Measurements from ENCODE around the gene PTMS.

Gene PTMS

DNA sequence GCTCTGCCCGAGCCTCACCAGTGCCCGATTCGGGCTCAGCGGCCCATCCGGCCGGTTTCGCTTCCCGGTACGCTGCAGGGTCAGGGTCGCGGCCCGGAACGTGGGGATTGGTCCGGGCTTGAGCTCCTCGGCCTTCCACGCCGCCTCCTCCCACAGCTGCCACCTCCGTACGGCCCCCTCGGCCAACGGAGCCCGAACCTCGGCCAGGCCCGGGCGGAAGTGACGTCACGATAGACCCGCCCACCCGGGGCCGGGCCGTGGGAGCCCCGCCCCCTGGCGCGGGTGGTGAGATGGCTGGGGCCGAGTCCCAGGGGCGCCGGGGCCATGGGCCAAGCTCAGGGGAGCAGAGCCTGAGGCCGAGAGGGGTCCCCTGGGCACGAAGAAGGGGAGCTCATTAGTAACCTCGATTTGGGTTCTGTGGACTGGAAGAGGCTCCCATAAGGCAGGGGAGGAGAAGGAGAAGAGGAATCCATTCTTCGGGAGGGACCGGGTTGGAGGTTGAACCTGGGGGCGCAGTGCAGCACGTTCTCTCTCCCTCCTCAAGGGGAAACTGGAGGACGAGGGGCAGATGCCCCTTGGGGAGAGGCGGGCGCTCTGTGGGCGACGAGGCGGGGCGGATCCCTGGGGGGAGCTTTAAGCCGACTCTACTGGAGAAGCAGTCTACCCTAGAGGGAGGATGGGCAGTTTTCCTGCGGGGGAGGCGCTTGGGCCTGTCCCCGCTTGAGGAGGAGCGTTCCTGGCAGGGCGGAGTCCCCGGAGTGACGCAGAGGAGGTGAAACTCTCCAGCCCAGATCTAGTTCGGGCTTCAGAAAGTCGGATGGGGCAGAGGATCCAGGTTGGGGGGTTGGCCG, 13.0 kb upstream of the PTMS start, which contains the start of gene MLF2:
TSS of gene MLF2 (minus strand) at position 221 of the 851 bp plus-strand sequence. CDS start 807 bp downstream, outside the sequence.
- peak; percentile 100 for DNase-seq

DNA sequence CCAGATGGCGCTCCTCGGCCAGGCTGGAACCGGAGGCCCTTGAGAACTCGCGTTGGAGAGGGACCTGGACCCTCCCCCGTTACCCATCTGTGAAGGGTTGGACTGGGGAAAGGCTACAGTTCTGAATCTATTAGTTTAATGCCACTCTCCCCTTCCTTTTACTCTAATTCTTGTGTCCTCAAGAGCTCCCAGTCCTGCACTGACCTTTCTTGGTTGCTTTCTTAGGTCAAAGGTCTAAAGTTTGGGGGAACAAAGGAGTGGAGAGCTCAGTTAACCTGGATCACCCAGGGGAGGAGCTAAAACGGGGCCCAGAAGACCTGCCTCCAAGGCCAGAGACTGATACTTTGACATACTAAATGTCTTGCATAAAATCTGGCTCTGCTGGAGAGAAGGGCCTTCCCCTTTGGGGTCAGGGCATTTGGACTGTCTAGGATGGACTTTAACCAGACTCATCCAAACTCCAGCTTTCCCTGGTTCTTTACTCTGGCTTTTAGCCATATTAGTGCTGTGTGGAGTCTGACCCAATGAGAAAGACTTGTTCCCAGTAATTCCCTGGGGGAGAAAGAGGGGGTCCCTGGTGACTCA, 12.3 kb upstream of the PTMS start:
- no peak for DNase-seq

DNA sequence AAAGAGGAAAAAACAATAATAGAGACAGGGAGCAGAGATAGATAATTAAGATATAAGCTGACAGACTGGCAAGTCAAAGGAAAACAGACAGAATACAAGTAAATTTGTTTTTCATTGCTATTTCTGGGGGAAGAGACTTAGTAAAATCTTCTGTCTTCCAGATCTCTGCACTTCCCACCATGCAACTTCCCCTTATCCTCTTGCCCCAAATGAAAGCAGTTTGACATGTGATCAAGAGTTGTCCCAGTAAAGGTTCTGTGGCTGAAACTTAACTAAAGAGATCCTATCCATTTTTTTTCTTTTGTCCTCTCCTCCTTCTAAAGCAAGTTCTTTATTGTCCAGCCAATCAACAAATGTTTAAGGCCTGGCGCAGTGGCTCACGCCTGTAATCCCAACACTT, 11.8 kb upstream of the PTMS start:
- no peak for DNase-seq

DNA sequence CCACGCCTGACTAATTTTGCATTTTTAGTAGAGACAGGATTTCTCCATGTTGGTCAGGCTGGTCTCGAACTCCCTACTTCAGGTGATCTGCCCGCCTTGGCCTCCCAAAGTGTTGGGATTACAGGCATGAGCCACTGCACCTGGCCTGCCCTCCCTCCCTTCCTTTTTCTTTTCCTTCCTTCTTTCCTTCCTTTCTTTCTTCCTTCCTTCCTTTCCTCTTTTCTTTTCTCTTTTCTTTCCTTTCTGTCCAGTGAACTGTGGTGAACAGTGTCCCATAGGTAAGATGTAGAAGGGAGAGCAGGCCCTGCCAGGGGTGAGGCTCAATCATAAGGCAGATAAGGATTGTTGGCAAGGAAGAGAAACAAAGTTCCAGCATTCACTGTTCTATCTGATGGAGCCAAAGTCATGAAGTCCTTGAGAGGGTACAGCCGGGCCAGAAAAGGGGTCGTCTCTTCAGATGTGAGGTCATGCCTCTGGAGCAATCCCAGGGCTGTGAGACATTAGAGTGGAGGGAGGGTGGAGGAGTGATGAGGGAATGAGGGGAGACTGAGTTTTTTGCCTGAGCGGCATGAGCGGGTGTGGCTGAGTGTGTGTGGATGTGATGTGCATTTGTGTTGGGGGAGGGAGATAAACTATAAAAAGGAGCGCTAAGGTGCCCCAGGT, 9.0 kb upstream of the PTMS start:
- no peak for DNase-seq

DNA sequence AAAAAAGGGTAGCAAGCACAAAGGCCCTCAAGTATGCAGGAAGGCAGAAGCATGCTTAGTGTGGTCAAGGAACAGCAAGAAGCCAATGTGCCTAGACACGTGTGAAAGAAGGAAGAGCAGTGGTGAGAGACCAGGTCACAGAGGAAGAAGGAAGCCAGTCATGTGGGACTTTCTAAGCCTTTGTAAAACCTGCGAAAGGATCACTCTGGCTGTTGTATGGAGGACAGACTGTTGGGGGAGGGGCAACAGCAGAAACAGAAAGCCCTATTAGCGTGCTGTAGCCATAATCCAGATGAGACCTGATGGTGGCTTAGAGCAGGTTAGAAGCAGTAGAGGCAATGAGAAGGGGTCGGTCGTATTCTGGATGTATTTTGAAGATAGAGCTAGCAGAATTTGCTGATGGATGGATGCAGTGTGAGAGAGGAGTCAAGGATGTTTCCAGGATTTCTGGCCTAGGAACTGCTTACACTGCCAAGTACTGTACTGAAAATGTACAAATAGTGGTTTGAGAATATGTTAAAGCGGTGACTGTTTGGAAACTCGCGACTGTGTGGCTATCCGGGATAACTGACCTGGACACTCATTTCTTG, 7.6 kb upstream of the PTMS start:
- DNase-seq, result no peak

DNA sequence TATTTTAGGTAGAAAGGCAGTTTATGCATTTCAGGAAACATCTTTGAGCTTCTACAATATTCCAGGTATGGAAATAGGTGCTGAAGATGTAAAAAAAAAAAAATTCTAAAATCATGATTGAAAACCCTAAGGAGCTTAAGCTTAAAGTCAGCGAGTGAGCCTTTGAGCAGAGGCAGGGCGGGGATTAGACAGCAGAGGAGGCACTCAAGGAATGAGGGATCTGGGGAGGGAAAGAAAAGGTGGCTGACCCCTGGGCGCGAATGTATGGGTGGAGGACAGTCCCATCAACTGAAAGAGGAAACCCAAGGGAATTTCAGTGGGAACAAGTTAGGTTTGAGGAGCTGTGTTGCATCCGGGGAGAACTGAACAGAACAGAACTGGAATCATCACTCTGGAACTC, 6.4 kb upstream of the PTMS start:
- no peak for DNase-seq

DNA sequence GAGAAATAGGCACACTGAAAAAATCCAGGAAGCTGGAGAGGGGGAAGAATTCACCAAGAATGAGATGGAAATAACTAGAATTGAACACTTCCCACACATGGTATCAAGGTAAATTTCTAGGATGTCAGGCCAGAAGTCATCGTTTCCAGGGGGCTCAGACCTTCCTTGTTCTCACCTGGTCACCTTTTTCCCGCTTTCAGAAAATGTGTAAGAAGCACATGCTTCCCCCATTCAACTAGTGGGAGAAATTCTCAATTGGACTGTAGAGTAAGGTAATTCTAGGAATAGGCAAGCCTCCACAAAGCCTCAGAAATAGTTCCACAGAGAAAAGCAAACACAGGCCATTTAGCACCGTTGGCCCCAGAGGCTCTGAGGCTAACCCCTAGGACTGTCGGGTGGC, 2.8 kb upstream of the PTMS start:
- DNase-seq, result no peak

DNA sequence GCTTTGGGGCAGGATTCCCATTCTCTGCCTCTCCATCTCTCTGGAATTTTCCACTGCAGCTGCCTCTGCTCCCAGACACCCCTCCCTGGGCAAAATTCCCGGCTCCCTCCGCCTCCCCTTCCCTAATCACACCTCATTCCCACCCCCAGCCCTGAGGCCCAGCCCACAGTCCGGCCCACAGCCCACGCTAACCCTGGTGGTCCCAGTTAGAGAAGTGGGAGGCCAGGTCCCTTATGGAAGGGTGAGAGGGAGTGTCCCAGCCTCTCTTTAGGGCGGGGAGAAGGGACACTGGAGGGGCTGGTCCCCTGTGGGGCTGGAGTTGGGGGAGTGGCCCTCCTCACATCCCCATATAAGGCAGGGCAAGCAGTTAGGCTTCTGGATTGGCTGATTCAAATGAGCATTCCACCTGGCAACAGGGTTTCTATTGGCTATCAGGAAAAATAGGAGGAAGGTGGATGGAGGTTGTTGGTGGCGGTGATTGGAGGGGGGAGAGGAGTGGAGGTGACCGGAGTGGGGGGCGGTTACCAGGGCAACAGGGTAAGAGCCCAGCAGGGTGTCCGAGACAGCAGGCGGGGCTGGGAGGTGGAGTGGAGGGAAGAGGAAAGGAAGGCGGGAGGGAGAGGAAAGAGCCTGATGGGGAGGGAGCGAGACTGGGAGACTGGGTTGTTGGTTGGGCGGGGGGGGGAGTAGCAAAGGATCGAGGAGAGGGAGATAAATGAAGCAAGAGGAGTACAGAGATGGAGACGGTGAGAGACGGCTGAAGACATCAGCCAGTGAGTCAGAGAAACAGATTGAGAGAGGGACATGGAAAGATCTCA, 1.9 kb upstream of the PTMS start:
- DNase-seq, result peak; percentile 100

DNA sequence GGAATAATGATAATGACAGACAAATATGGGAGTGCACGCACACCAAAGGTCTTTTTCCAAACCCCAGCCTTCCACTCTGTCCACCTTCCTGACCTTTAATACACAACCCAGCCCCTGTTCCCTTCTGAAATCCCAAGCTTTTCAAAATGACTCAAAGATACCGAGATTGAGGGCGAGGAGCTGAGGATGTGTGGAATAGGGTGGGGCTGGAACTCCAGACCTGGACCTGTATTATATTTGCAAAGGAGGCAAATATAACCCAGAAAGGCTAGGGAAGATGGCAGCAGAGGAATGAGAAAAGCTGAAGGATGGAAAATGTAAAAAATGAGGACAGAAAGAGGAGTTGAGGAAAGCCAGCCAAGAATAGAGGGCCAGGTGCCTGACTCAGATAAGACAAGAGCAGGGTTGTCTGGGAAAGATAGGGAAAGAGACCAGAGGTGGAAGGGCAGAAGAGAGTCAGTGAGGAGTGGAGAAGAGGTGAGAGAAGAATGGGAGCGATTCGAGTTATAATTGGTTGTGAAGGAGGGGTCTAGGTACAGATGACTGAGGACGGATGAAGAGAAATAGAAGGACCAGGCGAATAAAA, 1.0 kb upstream of the PTMS start:
- no peak for DNase-seq

DNA sequence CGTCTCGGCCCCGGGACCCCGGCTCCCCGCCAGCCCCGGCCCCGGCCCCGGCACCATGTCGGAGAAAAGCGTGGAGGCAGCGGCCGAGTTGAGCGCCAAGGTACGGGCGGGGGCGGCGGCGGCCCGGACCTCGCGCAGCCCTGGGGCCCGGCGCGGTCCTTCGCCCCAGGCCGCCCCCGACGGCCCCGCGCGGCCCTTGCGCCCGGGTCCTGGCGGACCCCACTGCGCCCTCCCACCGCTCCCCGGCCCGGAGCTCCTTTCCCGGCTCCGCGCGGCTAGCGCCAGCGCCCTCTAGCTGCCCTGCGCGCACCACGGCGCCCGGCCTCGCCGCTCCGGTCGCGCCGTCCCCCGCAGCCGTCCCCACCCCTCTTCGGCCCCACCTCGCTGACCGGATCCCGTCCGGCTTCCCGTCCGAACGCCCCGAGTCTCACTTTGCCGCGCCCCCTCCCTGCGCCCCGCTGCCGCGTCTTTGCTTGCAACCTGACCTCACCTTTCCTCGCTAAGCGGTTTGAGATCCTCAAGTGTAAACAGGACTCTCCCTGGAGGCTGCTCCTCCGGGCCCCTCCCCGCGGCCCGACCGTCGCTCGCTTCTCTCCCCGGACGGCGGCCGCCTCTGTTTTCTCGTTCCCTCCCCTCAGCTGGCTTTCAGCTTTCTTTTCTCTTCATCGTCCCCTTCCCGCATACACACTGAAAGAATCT, 637 bp downstream of the PTMS start:
- peak; percentile 86 for DNase-seq

DNA sequence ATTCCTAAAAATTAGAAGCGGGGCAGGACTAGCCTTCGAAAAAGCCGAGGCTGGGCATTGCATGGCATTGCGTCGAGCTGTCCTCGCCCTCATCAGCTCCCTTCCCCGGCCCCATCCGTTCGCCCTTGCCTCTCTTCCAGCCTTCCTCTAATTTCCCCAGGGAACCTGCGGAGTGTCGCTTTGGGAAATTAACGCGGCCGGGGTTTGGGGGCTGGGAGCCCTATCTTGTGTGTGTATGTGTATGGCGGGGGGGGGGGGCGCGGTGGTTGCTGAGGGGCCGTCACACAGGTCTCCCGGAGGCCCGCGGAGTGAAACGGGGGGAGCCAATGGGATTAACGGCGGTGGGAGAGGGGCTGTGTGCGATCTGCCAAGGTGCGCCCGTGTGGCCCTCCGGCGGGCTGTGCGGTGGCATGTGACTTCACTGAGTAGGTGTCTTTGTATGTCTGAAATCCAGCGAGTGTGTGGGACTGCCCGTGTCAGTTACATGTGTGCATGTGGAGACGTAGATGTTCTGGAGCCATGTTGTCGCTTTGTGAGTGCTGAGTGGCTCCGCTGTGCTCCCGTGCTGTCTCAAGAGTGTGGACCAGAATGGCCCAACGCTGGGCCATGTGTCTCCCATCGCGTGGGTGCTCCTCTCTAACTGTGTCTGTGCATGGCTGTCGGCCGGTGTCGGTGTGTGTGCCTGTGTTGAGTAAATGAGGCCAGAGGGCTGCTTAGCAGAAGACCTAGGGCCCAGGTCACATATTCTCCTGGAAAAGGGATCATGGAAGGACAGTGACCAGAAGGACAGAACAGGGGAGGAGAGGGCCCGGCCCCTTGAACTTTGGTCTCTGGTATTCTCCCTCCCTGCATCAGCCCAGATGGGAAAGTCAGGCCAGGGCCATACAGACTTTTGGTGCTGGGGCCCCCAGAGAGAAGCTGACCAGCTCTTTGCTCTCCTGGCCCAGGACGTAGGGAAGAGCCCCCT, 1.5 kb downstream of the PTMS start:
- DNase-seq, result no peak

DNA sequence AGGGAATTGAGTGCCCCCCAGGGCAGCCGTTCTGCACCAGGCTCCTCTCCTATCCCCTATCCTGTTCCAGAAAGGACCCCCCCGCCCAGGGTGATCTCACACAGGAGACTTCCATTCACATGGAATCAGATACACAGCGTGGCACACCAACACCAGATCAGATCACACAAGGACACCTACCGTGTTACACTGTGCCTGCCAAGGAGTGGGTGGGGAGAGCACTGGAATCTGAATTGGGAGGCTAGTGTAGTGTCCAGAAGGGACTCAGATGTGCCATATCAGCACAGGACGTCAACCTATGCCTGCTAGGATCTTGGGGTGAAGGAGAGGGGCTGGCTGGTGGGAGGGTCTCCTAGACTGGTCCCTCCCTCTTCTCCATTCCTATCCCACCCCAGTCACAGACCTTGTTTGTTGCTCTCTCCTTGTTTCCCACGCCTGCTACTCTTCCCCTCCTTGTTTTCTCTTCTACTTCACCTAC, 2.3 kb downstream of the PTMS start:
- DNase-seq, result no peak

DNA sequence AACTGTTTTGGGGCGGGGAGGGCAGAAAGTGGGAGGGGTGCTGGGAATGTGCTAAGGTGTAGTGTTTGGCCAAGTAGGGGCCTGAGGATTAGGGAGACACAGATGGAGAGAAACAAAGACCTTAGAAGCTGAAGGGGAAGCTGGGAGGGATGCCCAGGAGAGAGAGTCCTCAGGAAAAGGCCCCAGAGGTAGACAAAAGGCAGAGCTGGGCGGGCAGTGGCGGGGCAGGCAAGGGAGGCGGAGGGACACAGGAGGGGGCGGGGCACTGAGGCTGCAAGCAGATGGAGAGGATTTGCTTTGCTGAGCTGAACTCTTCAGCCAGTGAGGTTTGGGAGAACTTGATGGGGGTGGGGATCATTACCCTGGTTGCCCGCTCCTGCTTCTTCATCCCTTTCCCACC, 2.8 kb downstream of the PTMS start:
- peak; percentile 88 for DNase-seq

DNA sequence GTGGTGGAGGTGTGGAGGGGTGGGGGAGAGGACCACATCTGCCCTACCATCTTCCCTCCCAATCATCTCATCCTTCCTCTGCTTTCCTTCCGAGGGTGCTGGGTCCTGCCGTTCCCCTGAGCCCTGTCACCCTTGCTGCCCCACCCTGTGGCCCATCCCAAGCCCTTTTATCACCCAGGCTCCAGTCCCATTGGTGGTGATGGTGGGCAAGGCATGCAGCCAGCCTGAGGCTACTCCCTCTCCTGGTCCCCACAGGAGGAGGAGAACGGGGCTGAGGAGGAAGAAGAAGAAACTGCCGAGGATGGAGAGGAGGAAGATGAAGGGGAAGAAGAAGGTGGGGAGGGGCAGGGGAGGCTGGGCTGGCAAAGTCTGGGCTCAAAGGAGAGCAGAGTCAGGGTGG, 3.5 kb downstream of the PTMS start:
- no peak for DNase-seq

DNA sequence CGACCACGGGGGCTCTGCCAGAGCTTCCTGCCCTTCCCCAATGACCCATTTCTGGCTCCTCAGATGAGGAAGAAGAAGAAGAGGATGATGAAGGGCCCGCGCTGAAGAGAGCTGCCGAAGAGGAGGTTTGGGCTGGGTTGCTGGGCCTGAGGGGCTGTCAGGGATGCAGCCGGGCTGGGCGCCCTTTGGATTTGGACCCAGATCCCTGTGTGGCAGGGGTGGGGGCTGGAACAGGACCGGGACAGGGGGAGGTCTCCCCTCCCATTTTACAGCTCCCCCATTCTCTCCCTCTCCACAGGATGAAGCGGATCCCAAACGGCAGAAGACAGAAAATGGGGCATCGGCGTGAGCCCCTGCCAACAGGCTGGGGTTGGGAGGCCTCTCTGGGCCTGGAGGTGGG, 3.9 kb downstream of the PTMS start:
- DNase-seq, result no peak

DNA sequence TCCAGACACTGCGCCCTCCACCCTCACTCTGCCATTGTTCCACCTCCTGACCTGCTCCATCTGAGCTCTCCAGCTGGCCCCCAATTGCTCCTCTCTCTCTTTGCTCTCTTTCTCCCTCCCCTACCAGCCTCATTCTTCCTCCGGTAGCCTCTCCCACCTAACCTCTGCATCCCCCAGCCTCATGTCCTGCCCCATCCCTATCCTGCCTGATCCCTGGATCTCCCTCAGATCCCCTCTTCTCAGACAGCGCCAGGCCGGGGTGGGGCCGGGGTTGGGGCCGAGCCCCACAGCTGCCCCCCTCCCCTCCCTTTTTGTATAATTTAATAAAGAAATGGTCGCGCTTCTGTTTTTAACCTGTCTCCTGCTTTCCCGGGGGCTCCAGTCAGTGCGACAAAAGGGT, 4.4 kb downstream of the PTMS start:
- no peak for DNase-seq

DNA sequence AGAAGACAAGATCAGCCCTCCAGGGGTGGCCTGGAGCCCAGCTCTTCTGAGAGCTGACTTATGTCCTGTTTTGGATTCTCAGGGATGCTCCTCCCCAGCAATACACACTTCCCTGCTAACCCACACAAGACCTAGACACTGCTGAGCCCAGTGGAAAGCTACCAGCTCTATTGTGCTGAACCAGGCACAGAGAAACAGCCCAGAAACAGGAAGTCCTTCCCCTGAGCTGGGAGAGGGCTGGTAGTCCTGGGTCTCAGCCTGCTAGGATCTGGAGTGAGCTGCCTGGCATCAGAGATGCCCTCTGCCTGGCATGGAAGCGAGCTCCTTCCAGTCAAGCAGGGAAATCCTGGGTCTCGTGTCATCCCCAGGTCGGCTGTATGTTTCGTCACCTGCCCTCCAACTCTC, 4.9 kb downstream of the PTMS start:
- DNase-seq, result no peak

DNA sequence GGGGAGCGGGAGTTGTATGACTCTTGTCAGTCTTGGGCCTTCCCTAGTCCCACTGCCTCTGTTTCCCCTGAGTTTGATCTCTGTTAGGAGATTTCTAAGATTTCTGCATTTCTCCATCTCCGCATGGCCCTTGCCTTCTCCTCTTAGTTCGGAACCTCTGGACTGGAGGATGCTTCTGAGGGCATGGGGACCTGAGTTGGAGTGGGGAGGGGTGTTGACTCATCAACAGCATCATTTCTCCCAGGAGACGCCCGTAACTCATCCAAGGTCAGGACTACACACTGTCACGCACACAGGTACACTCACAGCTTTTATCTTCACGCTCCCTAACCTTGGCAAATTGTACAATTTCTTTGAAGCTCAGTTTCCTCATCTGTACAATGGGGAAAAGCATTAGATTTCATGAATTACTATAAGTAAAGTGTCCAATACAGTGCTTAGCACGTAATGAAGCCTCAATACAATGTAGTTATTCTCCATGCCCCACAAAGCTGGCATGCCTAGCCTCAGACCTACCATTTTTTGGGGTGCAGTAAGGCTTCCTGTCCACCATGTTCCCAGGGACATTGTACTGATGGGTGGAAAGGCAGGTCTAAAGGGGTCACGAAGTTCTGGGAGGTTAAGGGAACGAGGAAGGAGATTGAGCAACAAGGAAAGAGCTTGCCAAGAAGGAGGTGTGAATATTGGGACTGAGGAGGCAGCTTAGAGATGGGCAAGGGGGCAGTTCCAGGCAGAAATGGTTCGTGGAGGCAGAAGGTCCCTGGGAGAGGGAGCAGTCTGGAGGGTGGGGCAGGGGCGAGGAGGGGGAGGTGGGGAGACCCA, 5.6 kb downstream of the PTMS start:
- no peak for DNase-seq

DNA sequence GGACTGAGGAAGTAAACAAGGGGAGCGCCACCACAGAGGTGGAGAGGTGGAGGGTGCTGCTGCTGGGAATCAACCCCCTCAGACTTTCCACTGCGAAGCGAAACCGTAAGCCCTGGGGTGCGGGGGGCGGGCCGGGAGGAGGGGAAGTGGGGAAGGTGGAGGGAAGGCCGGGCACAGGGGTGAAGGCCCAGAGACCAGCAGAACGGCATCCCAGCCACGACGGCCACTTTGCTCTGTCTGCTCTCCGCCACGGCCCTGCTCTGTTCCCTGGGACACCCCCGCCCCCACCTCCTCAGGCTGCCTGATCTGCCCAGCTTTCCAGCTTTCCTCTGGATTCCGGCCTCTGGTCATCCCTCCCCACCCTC, 6.2 kb downstream of the PTMS start, which contains the start of gene LAG3:
TSS of gene LAG3 (plus strand) at position 190 of the 365 bp plus-strand sequence. CDS start 333 bp downstream, outside the sequence.
- no peak for DNase-seq

Measured in islet precursor cell (in vitro differentiated cells).